Keratinocyte (primary cell): ENCODE measurements around the gene GLI3. TPM values are rescaled to one million over a fixed set of nuclear protein-coding genes. Genes with fewer than 3 reads are reported as not detected.

Experiments used
- DNase-seq: peaks from one replicate; pipeline ENCODE4 v3.0.0-alpha.2; 2011; ENCODE audit warnings: low read depth, missing footprints, low spot score
- FAIRE-seq: peaks from 2 replicates; lab custom pipeline; 2011; peaks lifted over from hg19 to GRCh38; lab: Jason Lieb, UNC
- H2AFZ ChIP-seq: 2 replicates; pipeline ENCODE4 v1.6.0; 2012; ENCODE audit warnings: low read length, control low read depth, inconsistent platforms; ENCODE audit not compliant: control insufficient read depth
- H3K27ac ChIP-seq: 2 replicates; pipeline ENCODE4 v1.5.1; 2011; ENCODE audit warnings: low read length; ENCODE audit not compliant: control insufficient read depth, insufficient read depth
- H3K27me3 ChIP-seq: 3 replicates; pipeline ENCODE4 v1.6.0; 2011; ENCODE audit warnings: low read length; ENCODE audit not compliant: control insufficient read depth, insufficient read depth; ENCODE audit errors: extremely low read depth
- H3K36me3 ChIP-seq, 2 experiments: 2 replicates in 1 of 2; 3 replicates in 1 of 2; pipeline ENCODE4 v1.5.1; 2011; ENCODE audit warnings: low read length in 2 of 2, mild to moderate bottlenecking in 1 of 2; ENCODE audit not compliant: control insufficient read depth in 2 of 2, insufficient read depth in 2 of 2; ENCODE audit errors: extremely low read depth in 1 of 2
- H3K4me1 ChIP-seq: 3 replicates; pipeline ENCODE4 v1.5.1; 2011; ENCODE audit warnings: low read length; ENCODE audit not compliant: control insufficient read depth, insufficient read depth; ENCODE audit errors: extremely low read depth
- H3K4me2 ChIP-seq: 3 replicates; pipeline ENCODE4 v1.6.0; 2011; ENCODE audit warnings: low read depth, low read length; ENCODE audit not compliant: control insufficient read depth, insufficient read depth; ENCODE audit errors: extremely low read depth
- H3K4me3 ChIP-seq, 3 experiments: fragments of 200-600 bp in 1 of 3; sonication (generic) in 1 of 3; 2 replicates in 2 of 3; 3 replicates in 1 of 3; pipeline ENCODE4 v1.5.1; 2011 to 2016; ENCODE audit warnings: low read length in 3 of 3, mild to moderate bottlenecking in 3 of 3, control low read depth in 2 of 3, inconsistent platforms in 1 of 3, low read depth in 1 of 3, mixed read lengths in 1 of 3, mixed run types in 1 of 3, moderate library complexity in 1 of 3; ENCODE audit not compliant: control insufficient read depth in 2 of 3, insufficient read depth in 2 of 3; ENCODE audit errors: extremely low read depth in 1 of 3
- H3K79me2 ChIP-seq: 2 replicates; pipeline ENCODE4 v1.6.0; 2012; ENCODE audit warnings: low read length; ENCODE audit not compliant: control insufficient read depth, insufficient read depth
- H3K9ac ChIP-seq: 3 replicates; pipeline ENCODE4 v1.6.0; 2011; ENCODE audit warnings: low read length; ENCODE audit not compliant: control insufficient read depth, insufficient read depth; ENCODE audit errors: extremely low read depth
- H3K9me1 ChIP-seq: 3 replicates; pipeline ENCODE4 v1.6.0; 2011; ENCODE audit warnings: low read length; ENCODE audit not compliant: control insufficient read depth, insufficient read depth; ENCODE audit errors: extremely low read depth
- H3K9me3 ChIP-seq: 2 replicates; pipeline ENCODE4 v1.5.1; 2012; ENCODE audit warnings: low read depth, low read length; ENCODE audit not compliant: control insufficient read depth
- H4K20me1 ChIP-seq: 3 replicates; pipeline ENCODE4 v1.6.0; 2011; ENCODE audit warnings: low read length; ENCODE audit not compliant: control insufficient read depth, insufficient read depth; ENCODE audit errors: extremely low read depth
- CTCF ChIP-seq, 3 experiments: IDR thresholded peaks in 1 of 3; conservative IDR thresholded peaks in 1 of 3; optimal IDR thresholded peaks in 1 of 3; 2 replicates in 2 of 3; 3 replicates in 1 of 3; pipeline versions ENCODE3 to v1.5.1; 2011; ENCODE audit warnings: low read length in 3 of 3, mild to moderate bottlenecking in 3 of 3, moderate library complexity in 2 of 3, control low read depth in 1 of 3, inconsistent platforms in 1 of 3; ENCODE audit not compliant: insufficient read depth in 2 of 3; ENCODE audit errors: extremely low read depth in 1 of 3
- EZH2 ChIP-seq: IDR thresholded peaks from one replicate; pipeline ENCODE4 v1.6.1; 2012; ENCODE audit warnings: inconsistent platforms, mild to moderate bottlenecking, low read length, moderate library complexity
- dilution Hi-C: fragments of 300-500 bp; cut with MboI; formaldehyde crosslinking; loops from one replicate; pipeline ENCODE4 v1.7.0; 2020; ENCODE audit warnings: low sequenced_read_pairs; ENCODE audit not compliant: extremely low pct_ligation_motif_present
- polyA plus RNA-seq, 5 experiments: library from polyadenylated mRNA; depleted of rRNA in 3 of 5; stranded (reverse) in 3 of 5; stranded (forward) in 1 of 5; unstranded in 1 of 5; fragments of >200 nt; gene quantifications; 1 replicate in 1 of 5; 2 replicates in 3 of 5; 3 replicates in 1 of 5; pipeline versions ENCODE4 v1.2.1 to v1.2.3, GENCODE V29; 2011 to 2012; ENCODE audit warnings: missing spikeins in 2 of 5, low read depth in 1 of 5, low replicate concordance in 1 of 5

Gene GLI3
- polyA plus RNA-seq, 1 donor (not counting 4 experiments of a cell fraction or from before 2014, with no cell fraction given) = 3.6 TPM

DNA sequence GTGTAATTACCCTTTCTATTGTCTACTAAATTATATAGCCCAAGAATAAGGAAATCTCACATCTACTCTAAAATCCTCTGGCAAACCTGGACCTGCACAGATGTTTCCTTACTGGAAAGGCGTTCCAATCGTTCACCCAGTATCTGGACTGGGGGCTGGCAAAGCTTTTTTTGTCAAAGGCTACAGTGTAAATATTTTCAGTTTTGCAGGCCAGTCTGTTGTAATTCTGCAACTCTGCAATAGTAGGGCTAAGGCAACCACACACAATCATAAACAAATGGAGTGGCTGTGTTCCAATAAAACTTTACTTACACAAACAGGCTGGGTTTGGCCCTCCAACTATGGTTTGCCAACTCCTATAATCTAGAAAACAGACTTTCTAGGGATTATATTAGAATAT is 56.2 kb downstream of the GLI3 start:
- H3K9me1 ChIP-seq = no peaks in the 10 kb centered on the region
- DNase-seq (no peak), FAIRE-seq (no peak)
- H3K9me3 ChIP-seq = no peaks in the 10 kb centered on the region
- H3K4me3 ChIP-seq = no peak overlapping the region
- peaks cover 16% of the 10 kb centered on the region for H3K4me1 ChIP-seq
- no peaks in the 10 kb centered on the region for H4K20me1 ChIP-seq
- H3K36me3 ChIP-seq = no peaks in the 10 kb centered on the region
- no peak overlapping the region for H3K27ac ChIP-seq
- H2AFZ ChIP-seq = no peak overlapping the region
- H3K27me3 ChIP-seq = no peaks in the 10 kb centered on the region
- H3K79me2 ChIP-seq = peaks cover 5% of the 10 kb centered on the region
- dilution Hi-C loops = no loop called here
- H3K4me2 ChIP-seq = no peak overlapping the region
- TF ChIP-seq EZH2 (no peak), CTCF (optimal IDR thresholded peaks at IDR 0.05 in 1 of 3, IDR thresholded peaks at IDR 0.05 in 1 of 3, conservative IDR thresholded peaks at IDR 0.05 in 1 of 3; ENCODE audit: extremely low read depth in 1 of 3, insufficient read depth in 2 of 3, low read length in 3 of 3) (no peak)
- H3K9ac ChIP-seq = no peak overlapping the region

DNA sequence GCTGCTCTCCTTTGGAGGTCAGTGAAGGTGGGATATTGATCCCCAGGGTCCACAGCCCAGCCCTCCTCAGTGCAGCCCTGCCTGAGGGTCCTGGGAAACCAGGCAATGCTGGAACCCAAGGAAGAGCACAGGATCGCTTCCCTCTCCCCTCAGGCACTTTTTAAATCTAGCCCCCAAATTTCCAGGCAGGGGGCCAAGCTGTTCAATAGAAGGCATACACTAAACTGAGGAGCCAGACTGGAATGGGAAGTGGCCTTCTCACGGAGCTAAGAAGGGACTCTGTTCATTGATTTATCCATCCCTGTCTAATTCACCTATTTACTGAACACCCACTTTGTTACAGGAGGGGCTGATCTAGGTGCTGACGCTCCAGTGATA is 60.3 kb downstream of the GLI3 start:
- Histone ChIP-seq H3K9me3 (no peaks in the 10 kb centered on the region), H3K27me3 (no peaks in the 10 kb centered on the region), H2AFZ (no peak overlapping the region), H4K20me1 (no peaks in the 10 kb centered on the region), H3K4me1 (peaks cover 13% of the 10 kb centered on the region), H3K27ac (no peak overlapping the region), H3K4me2 (peak overlapping the region; percentile 26), H3K9me1 (peaks cover 2% of the 10 kb centered on the region), H3K36me3 (no peaks in the 10 kb centered on the region), H3K79me2 (peaks cover 3% of the 10 kb centered on the region), H3K4me3 (no peak overlapping the region), H3K9ac (no peak overlapping the region)
- FAIRE-seq (no peak), DNase-seq (no peak)
- TF ChIP-seq CTCF (optimal IDR thresholded peaks at IDR 0.05 in 1 of 3, IDR thresholded peaks at IDR 0.05 in 1 of 3, conservative IDR thresholded peaks at IDR 0.05 in 1 of 3; ENCODE audit: extremely low read depth in 1 of 3, insufficient read depth in 2 of 3, low read length in 3 of 3) (no peak), EZH2 (no peak)
- dilution Hi-C loops = no loop called here
